Cardiac muscle cell (in vitro differentiated cells and primary cell): ENCODE data around the gene TFDP2. TPM values are rescaled to one million over a fixed set of nuclear protein-coding genes. Genes with fewer than 3 reads are reported as not detected.

Experiments
- DNase-seq, 2 donors: peaks; one replicate each; pipeline versions ENCODE4 v3.0.0 to v3.0.0-alpha.2; 2010 to 2017; ENCODE audit warnings: low read depth in 1 of 2, low spot score in 1 of 2
- H3K27ac ChIP-seq: fragments of 200-600 bp; sonication (generic); 2 replicates; pipeline ENCODE4 v1.5.1; 2016
- H3K27me3 ChIP-seq: fragments of 200-600 bp; sonication (generic); 2 replicates; pipeline ENCODE4 v1.6.0; 2016; ENCODE audit warnings: control low read depth
- H3K36me3 ChIP-seq: fragments of 200-600 bp; sonication (generic); 2 replicates; pipeline ENCODE4 v1.5.1; 2016; ENCODE audit warnings: control low read depth
- H3K4me1 ChIP-seq: fragments of 200-600 bp; sonication (generic); 2 replicates; pipeline ENCODE4 v1.8.1; 2017; ENCODE audit warnings: low read depth, mild to moderate bottlenecking, mixed run types
- H3K4me3 ChIP-seq: fragments of 200-600 bp; sonication (generic); 2 replicates; pipeline ENCODE4 v1.5.1; 2016; ENCODE audit warnings: mild to moderate bottlenecking
- H3K9me3 ChIP-seq: fragments of 200-600 bp; sonication (generic); 2 replicates; pipeline ENCODE4 v1.5.1; 2017; ENCODE audit warnings: low read depth, mild to moderate bottlenecking, control low read depth
- CTCF ChIP-seq: IDR thresholded peaks from 2 replicates; pipeline ENCODE4 v1.5.1; 2012; ENCODE audit warnings: low read depth, mild to moderate bottlenecking, low read length
- polyA plus RNA-seq: library from polyadenylated mRNA; unstranded; fragments of >200 nt; fragmentation: Nextera tagmentation; extraction: Ambion mirVana; gene quantifications from 2 replicates; pipeline ENCODE4 v1.2.1, GENCODE V29; 2016
- total RNA-seq: library from RNA; depleted of rRNA; stranded (reverse); fragments of >200 nt; gene quantifications from 2 replicates; pipeline ENCODE4 v1.2.3, GENCODE V29; 2016

TFDP2 gene
- total and polyA plus RNA-seq, 2 experiments from 2014 or later = 60.8 to 95.2 TPM

DNA sequence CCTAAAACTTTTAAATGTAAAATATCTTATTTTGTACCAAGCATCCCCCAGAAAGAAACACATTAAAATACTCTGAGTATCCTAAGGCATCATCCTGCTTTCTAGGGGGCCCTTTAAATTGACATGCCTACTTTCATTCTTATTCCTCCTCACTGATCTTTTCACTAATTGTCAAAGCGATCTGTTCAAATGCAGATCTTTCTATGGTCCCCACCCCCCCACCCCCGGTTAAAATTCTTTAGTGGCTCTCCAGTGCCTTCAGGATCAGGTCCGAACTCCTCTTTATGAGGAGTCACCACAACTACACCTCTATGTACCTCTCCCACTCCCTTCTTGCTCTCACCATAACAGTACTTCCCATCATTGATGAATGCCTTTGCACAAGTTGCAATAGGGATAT is 19.2 kb upstream of the TFDP2 start:
- Histone ChIP-seq H3K9me3 (no peaks in the 10 kb centered on the region), H3K36me3 (peaks cover 8% of the 10 kb centered on the region), H3K4me3 (no peak overlapping the region), H3K27ac (no peak overlapping the region), H3K4me1 (peaks cover 7% of the 10 kb centered on the region), H3K27me3 (no peaks in the 10 kb centered on the region)
- DNase-seq = no peak
- TF ChIP-seq CTCF = no peak

DNA sequence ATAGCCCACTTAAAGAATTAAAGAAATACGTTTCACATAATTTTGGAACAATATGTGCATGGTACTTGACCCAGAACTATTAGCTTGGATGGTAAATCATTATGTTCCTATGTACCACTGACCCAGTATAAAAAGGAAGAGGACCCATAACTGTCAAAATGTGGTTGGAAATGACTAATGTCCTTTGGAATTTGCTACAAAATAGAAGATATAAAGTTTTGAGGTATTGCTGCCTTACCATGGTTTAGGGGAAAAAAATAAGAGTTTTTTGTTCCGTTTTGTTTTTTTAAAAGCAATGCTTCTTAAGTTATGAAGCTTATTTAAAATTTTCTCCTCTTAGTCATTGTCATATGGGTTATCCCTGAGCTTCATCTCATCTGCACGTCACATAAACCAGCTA is 15.8 kb upstream of the TFDP2 start:
- Histone ChIP-seq H3K27me3 (no peaks in the 10 kb centered on the region), H3K36me3 (peaks cover 5% of the 10 kb centered on the region), H3K27ac (no peak overlapping the region), H3K9me3 (no peaks in the 10 kb centered on the region), H3K4me1 (peaks cover 7% of the 10 kb centered on the region), H3K4me3 (no peak overlapping the region)
- no peak for DNase-seq
- no peak for TF ChIP-seq CTCF

DNA sequence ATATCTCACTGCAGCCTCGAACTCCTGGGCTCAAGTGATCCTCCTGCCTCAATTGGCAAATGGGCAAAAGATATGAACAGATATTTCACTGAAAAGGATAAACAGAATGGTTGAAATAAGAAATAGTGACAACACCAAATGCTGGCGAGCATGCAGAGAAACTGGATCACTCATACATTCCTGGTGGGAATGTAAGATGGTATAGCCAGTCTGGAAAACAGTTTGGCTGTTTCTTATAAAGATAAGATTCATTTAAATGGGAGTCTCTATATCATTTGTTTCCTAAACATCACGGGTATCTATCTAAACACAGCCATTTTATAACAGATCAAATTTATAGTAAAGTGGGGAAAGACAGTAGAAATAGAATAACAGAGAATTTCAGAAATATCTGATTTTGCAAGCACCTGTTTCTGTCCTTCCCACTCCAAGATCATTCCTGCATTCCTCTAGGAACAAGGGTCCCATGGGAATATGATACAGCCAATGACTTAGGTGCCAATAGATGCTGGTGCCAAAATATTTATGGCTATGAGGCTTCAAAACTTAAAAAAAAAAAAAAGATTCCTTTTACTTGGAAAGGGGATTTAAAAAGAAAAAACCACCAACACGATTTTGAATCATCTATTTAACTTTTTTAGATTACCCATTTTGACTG is 9.9 kb upstream of the TFDP2 start:
- no peaks in the 10 kb centered on the region for H3K9me3 ChIP-seq
- H3K36me3 ChIP-seq = no peaks in the 10 kb centered on the region
- no peak overlapping the region for H3K4me3 ChIP-seq
- DNase-seq = no peak
- no peak for TF ChIP-seq CTCF
- no peaks in the 10 kb centered on the region for H3K4me1 ChIP-seq
- no peak overlapping the region for H3K27ac ChIP-seq
- H3K27me3 ChIP-seq = no peaks in the 10 kb centered on the region

- Histone ChIP-seq H3K4me1 (no peaks in the 10 kb centered on the region), H3K27me3 (no peaks in the 10 kb centered on the region), H3K4me3 (no peak overlapping the region), H3K36me3 (no peaks in the 10 kb centered on the region), H3K27ac (no peak overlapping the region), H3K9me3 (no peaks in the 10 kb centered on the region)
- TF ChIP-seq CTCF = no peak
- no peak for DNase-seq
Measured at GRCh38 chr3:142154186-142154585, 4.8 kb upstream of the TFDP2 start.

DNA sequence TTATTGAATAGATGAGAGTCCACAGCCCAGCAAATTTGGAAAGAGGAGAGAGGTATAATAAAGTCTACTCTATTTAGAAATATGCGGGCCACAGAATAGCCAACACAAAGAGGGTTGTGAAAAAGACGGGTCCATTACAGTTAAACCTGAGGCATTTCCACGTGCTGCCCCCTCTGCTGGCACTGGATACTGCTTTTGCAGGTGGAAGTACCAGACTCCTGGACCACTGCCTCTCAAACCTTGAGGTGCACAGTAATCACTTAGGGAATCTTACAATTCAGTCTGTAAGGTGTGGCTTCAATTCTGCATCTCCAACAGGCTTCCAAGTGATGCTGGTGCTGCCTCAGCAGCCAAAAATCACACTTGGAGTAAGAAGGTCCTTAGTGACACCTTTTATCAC is 3.0 kb upstream of the TFDP2 start:
- Histone ChIP-seq H3K36me3 (no peaks in the 10 kb centered on the region), H3K27ac (no peak overlapping the region), H3K9me3 (no peaks in the 10 kb centered on the region), H3K27me3 (no peaks in the 10 kb centered on the region), H3K4me3 (no peak overlapping the region), H3K4me1 (peaks cover 10% of the 10 kb centered on the region)
- peak in 1 of 2 donors; percentile 38 for DNase-seq
- TF ChIP-seq CTCF = no peak
